GM21515 (cell line): ENCODE results near the gene RHCE.
"Not testable (repeated sequence)": the region's sequence is repeated elsewhere in the genome, so short reads cannot be mapped to it uniquely, and the experiment has no call there.

Experiments
- ATAC-seq: cut with Tn5 transposase; IDR thresholded peaks from one replicate; pipeline ENCODE4 v1.9.1; 2021; ENCODE audit not compliant: unreplicated experiment

The RHCE gene

DNA sequence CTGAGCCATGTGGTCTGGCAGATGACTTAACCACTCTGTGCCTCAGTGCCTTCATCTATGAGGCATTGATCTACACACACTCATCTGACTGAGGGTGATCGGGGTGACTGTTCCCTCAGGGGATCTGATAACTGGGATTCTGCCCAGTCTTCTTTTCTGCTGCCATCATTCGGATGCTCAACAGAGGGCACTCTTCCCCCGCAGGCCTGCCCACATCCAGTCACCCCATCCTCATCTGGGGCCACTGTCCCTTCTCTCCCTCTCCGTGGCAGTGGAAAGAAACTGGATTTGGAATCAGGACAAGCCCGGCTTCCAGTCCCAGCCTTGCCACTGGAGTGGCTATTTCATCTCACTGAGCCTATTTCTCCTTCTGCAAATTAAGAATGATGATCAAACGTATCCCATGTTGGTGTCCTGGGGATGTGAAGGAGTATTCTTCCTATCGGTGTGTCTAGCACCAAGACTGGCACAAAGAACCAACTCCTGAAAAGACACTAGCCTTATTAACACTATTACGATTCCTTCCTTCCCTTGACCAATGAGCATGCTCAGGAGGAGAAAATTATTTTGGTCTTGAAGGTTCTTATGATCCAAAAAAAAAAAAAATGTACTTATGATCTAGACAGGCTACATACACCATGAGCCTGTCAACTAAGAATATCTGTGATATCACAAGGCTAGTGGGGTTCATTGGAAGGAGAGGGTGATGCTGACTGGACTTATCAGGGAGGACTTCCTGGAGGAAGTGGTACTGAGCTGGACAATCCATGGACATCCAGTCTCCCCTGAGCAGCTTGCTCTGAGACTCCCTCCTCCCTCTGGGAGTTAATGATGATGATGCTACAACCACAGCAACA is 17.4 kb downstream of the RHCE start:
- ATAC-seq = not testable (repeated sequence)

DNA sequence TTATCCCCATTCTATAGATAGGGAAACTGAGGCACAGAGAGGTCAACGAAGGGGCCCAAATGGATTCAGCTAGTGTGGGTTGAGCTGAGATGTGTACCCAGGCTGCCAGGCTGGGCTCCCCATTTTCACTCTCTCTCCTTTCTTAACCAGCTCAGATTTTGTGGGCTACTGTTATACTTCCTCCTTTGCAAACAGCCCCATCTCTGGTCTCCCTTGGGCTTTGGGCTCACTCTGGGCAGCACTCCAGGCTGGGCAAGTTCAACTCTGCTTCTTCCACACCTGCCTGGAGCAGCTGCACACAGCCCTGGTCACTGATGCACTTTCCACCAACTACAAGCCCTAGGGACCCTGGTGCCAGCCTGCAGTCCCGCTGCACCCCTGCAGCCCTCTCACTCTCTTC is 22.5 kb downstream of the RHCE start:
- ATAC-seq = not testable (repeated sequence)

- not testable (repeated sequence) for ATAC-seq
Observed at GRCh38 chr1:25397549-25397948, 23.1 kb downstream of the RHCE start.

DNA sequence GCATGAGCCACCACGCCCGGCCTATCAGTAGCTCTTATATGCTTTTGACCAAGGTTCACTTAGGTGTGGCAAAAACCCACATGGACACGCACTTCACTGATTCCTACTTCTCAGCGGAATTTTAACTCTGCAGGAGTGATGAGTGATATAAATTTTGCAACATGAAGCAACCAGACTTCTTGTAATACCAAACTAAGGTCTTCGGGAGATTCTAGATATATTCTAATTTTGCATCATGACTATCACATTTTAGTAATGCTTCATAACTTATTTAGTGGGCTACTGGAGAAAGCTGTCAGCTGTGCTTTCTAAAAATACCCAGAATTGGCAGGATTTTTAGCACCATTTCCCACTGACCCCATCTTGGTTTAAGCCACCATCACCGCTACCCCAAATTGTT is 27.8 kb downstream of the RHCE start:
- ATAC-seq = no peak

DNA sequence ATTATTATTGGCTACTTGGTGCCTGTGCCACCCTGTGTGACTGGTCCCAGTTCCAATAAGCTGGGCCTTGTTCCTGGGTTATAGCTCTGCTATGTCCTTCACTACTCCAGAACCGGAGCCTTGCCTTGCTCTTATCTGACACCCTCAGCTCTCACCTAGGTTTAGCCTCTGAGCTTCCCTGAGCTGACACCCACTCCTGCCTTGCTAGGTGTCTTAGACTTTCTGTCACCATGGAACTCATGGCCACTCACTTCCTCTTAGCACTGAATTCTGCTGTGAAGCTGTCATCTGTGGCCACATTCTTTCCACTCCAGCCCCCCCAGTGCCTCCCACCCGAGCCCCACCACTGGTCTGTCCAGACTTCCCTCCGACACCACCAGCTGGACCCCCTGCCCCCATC is 30.9 kb downstream of the RHCE start:
- not testable (repeated sequence) for ATAC-seq

GRCh38 chr1:25388691-25389090 is 31.9 kb downstream of the RHCE start:
- not testable (repeated sequence) for ATAC-seq

GRCh38 chr1:25387096-25387495 is 33.5 kb downstream of the RHCE start:
- not testable (repeated sequence) for ATAC-seq

DNA sequence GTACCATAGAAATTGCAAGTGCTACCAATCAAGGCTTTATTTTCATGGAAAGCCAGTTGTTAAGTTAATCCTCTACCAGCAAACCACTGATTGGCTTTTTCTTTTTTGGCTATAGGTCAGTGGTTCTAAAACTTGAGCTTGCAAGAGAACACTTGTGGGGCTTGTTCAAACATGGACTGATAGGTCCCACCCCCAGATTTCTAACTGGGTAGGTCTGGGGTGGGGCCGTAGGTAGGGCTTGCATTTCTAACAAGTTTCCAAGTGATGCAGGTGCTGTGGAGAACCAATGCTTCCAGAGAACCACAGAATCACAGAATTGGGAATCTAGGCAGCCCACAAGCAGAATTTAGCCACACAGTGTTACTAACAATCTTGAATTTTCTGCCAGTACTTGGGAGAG is 36.8 kb downstream of the RHCE start:
- ATAC-seq = not testable (repeated sequence)

GRCh38 chr1:25383090-25383489 is 37.5 kb downstream of the RHCE start:
- not testable (repeated sequence) for ATAC-seq

- not testable (repeated sequence) for ATAC-seq
Observed at GRCh38 chr1:25382543-25382942, 38.1 kb downstream of the RHCE start.

- ATAC-seq = not testable (repeated sequence)
Observed at GRCh38 chr1:25378367-25378766, 42.3 kb downstream of the RHCE start.

DNA sequence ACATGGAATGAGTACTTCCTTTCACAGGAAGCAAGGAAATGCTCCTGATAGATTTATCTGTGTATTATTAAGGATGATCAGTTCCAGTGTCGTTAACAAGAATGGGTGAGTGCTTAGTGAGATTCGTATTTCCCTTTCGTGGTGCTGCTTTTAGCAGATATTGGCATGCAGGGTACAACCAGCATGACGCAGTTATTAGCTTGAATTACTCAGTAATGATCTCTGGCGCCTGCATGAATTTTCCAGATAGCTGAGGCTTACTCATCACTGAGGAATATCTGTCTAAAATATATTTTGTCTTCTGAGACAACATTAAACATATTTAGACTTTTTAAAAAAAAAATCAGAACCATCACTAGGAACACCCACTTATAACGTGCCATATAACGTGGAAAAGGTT is 48.9 kb downstream of the RHCE start:
- ATAC-seq = not testable (repeated sequence)

DNA sequence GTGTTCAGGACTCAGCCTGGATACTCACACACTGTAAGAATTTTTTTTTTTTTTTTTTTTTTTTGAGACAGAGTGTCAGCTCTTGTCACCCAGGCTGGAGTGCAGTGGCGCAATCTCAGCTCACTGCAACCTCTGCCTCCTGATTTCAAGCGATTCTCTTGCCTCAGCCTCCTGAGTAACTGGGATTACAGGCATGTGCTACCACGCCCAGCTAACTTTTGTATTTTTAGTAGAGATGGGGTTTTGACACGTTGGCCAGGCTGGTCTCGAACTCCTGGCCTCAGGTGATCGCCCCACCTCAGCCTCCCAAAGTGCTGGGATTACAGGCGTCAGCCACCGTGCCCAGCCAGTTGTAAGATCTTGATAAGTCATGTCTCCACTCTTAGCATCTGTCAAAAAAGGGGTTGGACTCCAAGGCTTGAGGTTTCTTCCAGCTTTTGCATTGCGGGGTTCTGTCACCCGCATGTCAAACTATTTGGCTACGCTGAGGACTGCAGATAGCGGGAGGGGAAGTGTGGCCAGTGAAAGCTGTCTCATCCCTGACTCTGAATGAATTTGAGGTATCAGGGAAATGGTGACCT is 50.8 kb downstream of the RHCE start:
- not testable (repeated sequence) for ATAC-seq

GRCh38 chr1:25369241-25369640 is 51.4 kb downstream of the RHCE start:
- no peak for ATAC-seq

- not testable (repeated sequence) for ATAC-seq
Observed at GRCh38 chr1:25362634-25363559, 57.7 kb downstream of the RHCE start.

- ATAC-seq = no peak
Observed at GRCh38 chr1:25361901-25362300, 58.7 kb downstream of the RHCE start.

- no peak for ATAC-seq
Observed at GRCh38 chr1:25360596-25361581, 59.7 kb downstream of the RHCE start.

DNA sequence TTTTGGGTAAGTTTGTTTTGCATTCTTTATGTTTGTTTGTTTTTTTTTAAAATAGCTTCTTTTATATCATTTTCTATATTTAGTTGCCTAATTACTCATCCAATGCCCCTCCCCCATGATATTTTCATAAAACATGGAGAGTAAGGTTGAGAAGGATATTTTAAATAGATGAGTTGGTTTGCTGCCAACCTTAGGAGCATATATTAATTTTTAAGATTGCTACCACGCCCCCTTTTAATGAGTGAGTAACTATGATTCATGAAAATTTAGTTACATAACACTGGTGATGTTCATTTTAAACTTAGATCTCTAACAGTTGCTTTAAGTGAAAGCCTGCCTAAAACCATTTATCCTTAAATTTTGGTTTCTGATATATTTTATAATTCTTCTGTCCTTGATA is 63.8 kb downstream of the RHCE start:
- no peak for ATAC-seq

DNA sequence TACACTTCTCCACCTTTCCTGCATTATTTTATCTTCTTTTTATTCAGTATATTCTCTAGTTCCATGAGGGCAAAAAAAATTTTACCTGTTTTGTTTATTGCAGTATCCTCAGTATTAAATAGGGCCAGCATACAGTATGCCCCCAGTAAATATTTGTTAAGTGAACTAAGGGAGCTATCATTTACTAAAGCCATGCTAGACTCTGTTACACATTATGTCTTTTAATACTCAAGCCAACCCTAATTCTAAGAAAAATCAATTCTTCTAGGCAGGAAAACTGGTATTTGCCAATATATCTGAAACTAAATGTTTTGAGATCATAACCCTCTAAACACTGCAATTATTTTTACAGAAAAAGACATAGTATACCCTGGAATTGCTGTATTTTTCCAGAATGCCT is 64.2 kb downstream of the RHCE start:
- ATAC-seq = no peak

GRCh38 chr1:25355841-25356395 is 64.7 kb downstream of the RHCE start:
- ATAC-seq = no peak
